H1 (cell line): ENCODE results near the gene BTBD16. TPM values are rescaled to one million over a fixed set of nuclear protein-coding genes. Genes with fewer than 3 reads are reported as not detected.

Experiments used
- CHD2 ChIP-seq: IDR thresholded peaks from 2 replicates; pipeline ENCODE4 v1.6.1; 2012; ENCODE audit warnings: low read length, improper control_type of control experiment
- CREB1 ChIP-seq: IDR thresholded peaks from 2 replicates; pipeline ENCODE4 v1.6.1; 2012; ENCODE audit warnings: inconsistent platforms
- EP300 ChIP-seq, 2 experiments: IDR thresholded peaks; 1 replicate in 1 of 2; 2 replicates in 1 of 2; pipeline ENCODE4 v1.6.1; 2011 to 2012; ENCODE audit warnings: low read depth in 2 of 2, low read length in 2 of 2, mild to moderate bottlenecking in 2 of 2, borderline replicate concordance in 1 of 2, inconsistent platforms in 1 of 2, moderate library complexity in 1 of 2
- JUND ChIP-seq: IDR thresholded peaks from 2 replicates; pipeline ENCODE4 v1.6.1; 2011; ENCODE audit warnings: mild to moderate bottlenecking, improper control_type of control experiment, low read length
- NANOG ChIP-seq: IDR thresholded peaks from 2 replicates; pipeline ENCODE4 v1.6.1; 2011; ENCODE audit warnings: low read length, low read depth, mild to moderate bottlenecking, inconsistent platforms; ENCODE audit not compliant: insufficient read depth, poor library complexity, severe bottlenecking
- NRF1 ChIP-seq: IDR thresholded peaks from 2 replicates; pipeline ENCODE4 v1.6.1; 2011; ENCODE audit warnings: mild to moderate bottlenecking, low read depth, low read length, improper control_type of control experiment
- POLR2AphosphoS5 ChIP-seq: IDR thresholded peaks from 2 replicates; pipeline ENCODE4 v1.6.1; 2011; ENCODE audit warnings: low read depth, low read length
- SAP30 ChIP-seq: fragments of 300-600 bp; sonication (generic); IDR thresholded peaks from 2 replicates; pipeline ENCODE4 v1.7.1; 2012; ENCODE audit warnings: low read length, moderate library complexity, mild to moderate bottlenecking, inconsistent platforms; ENCODE audit not compliant: insufficient read depth, insufficient replicate concordance
- polyA plus RNA-seq, 7 experiments: library from polyadenylated mRNA; depleted of rRNA in 3 of 7; stranded (reverse) in 5 of 7; unstranded in 2 of 7; fragments of >200 nt in 5 of 7; fragments of 200-250 nt in 2 of 7; gene quantifications; 1 replicate in 5 of 7; 2 replicates in 1 of 7; 4 replicates in 1 of 7; pipeline versions ENCODE4 v1.2.1 to v1.2.3, GENCODE V29; 2011 to 2013; ENCODE audit warnings: missing spikeins in 2 of 7, mixed read lengths in 2 of 7
- total RNA-seq: library from RNA; stranded (reverse); fragmentation: NEBNext Ultra II Directional; extraction: Animal tissue kit (Norgen Biotek cat#: 25700); gene quantifications from 2 replicates; pipeline ENCODE4 v1.2.1, GENCODE V29; 2021
- TF ChIP-seq, protein P1 (sequence below): IDR thresholded peaks from 2 replicates; pipeline ENCODE4 v1.6.1; 2011; ENCODE audit warnings: low read length, improper control_type of control experiment

BTBD16 gene
- total and polyA plus RNA-seq, 2 of the 8 experiments (the other 6 are each of a cell fraction or from before 2014, with no cell fraction given): 0.05 TPM; not detected in 1

DNA sequence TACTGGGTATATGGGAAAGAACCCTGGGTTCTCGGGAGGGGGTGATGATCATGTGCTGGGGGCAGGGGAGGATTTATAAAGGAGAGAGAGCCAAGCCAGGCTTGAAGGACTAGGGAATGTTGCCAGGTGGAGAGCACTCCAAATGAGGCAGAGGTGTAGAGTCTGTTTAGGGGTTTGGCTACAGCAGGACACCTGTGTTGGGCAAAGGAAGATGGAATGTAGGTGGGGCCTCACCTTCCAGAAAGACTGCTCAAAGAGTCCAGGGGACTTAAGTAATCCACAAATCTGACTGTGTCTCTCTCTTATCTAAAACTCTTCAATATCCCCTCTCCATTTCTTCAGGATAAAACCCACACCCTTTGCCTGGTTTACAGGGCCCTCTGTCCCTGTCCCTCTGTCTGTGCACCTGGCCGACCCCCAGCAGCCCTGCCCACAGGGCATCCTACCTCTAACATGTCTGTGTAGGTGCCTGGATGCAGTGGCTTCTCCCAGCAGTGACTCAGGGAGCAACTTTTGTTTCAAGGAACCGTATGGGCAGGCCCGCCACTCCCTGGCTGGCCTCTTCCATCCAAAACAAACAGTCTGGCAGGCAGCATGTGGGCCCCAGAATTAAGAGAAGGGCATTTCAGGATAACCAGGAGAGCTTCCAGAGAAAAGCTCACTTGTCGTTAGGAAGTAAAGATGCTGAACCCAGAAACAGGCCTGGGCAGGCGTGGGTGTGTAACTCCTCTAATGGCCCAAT lies 92.8 kb downstream of the BTBD16 start (continued):
- TF ChIP-seq NRF1 (no peak), CREB1 (no peak), POLR2AphosphoS5 (no peak), SAP30 (no peak), EP300 (IDR thresholded peaks at IDR 0.05; ENCODE audit: borderline replicate concordance in 1 of 2, low read depth in 2 of 2, low read length in 2 of 2) (no peak), JUND (no peak), CHD2 (no peak), NANOG (no peak)
- TF ChIP-seq, protein P1, sequence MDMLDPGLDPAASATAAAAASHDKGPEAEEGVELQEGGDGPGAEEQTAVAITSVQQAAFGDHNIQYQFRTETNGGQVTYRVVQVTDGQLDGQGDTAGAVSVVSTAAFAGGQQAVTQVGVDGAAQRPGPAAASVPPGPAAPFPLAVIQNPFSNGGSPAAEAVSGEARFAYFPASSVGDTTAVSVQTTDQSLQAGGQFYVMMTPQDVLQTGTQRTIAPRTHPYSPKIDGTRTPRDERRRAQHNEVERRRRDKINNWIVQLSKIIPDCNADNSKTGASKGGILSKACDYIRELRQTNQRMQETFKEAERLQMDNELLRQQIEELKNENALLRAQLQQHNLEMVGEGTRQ: no peak
